Stomach smooth muscle (tissue), 2 donors: ENCODE data around the gene DLGAP5.

Experiments
- H3K27ac ChIP-seq: one replicate; pipeline ENCODE4 v1.7.0; 2013; ENCODE audit warnings: mild to moderate bottlenecking, low read length, inconsistent platforms
- H3K27me3 ChIP-seq, 2 donors: one replicate each; pipeline ENCODE4 v1.7.0; 2013; ENCODE audit warnings: low read length in 2 of 2; ENCODE audit not compliant: insufficient read depth in 2 of 2, control insufficient read depth in 1 of 2
- H3K36me3 ChIP-seq, 2 donors: one replicate each; pipeline ENCODE4 v1.7.0; 2013; ENCODE audit warnings: low read length in 2 of 2; ENCODE audit not compliant: control insufficient read depth in 2 of 2, insufficient read depth in 2 of 2
- H3K4me1 ChIP-seq: one replicate; pipeline ENCODE4 v1.7.0; 2013; ENCODE audit warnings: low read length; ENCODE audit not compliant: control insufficient read depth, insufficient read depth
- H3K4me3 ChIP-seq, 2 donors: one replicate each; pipeline ENCODE4 v1.7.0; 2013; ENCODE audit warnings: low read length in 2 of 2
- H3K9ac ChIP-seq, 2 donors: one replicate each; pipeline ENCODE4 v1.7.0; 2013; ENCODE audit warnings: low read length in 2 of 2, mild to moderate bottlenecking in 1 of 2
- H3K9me3 ChIP-seq, 2 donors: one replicate each; pipeline ENCODE4 v1.7.0; 2013; ENCODE audit warnings: low read length in 2 of 2; ENCODE audit not compliant: control insufficient read depth in 2 of 2
- donor health status: healthy.
- donor health status: Pancreatic carcinoma.

DLGAP5 gene

DNA sequence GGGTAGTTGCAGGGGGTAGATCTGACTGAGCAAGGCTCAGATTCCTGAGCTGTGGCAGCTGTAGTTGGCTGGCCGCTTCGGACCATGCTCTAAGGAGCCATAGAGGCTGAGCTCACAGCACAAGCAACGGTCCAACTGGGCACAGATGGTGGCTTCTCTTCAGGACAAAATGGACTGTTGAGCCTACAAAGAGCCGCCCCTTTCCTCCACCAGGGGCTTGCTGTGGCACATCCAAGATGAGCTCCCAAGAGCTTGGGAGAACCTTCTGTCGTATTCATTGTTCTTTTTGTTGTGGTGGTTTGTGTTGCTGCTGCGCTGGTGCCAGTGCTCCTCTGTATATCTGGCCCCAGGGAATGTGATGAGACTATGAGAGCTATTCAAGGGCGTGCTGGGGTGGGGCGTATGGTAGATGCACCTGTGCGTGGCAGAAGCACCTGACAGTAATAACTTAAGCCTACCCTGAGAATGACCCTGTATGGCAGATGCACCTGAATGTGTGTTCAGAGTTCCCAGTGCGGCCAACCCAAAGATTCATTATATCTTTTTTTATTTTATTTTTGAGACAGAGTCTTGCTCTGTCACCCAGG, 80.2 kb downstream of the DLGAP5 start:
- H3K27ac ChIP-seq: no peak overlapping the region
- H3K27me3 ChIP-seq: no peaks in the 10 kb centered on the region
- H3K9me3 ChIP-seq: no peaks in the 10 kb centered on the region
- H3K9ac ChIP-seq: no peak overlapping the region
- H3K36me3 ChIP-seq: no peaks in the 10 kb centered on the region
- H3K4me1 ChIP-seq: peaks cover 14% of the 10 kb centered on the region
- H3K4me3 ChIP-seq: no peak overlapping the region

DNA sequence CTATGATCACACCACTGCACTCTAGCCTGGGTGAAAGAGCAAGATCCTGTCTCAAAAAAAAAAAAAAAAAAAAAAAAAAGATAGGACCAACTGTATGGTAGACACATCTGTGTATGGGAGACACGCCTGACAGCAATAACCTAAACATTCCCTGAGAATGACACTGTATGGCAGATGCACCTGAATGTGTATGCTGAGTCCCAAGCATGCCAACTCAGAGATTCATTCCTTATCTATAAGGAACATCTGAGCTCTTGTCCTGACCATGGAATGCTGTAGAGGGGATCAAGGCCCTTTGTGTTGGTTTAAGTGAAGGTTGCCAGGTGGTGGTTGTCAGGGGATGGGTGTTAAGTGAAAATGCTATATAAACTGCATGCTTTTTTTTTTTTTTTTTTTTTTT, 81.5 kb downstream of the DLGAP5 start:
- peaks cover 14% of the 10 kb centered on the region for H3K4me1 ChIP-seq
- H3K4me3 ChIP-seq: no peak overlapping the region
- no peak overlapping the region for H3K9ac ChIP-seq
- H3K9me3 ChIP-seq: no peaks in the 10 kb centered on the region
- no peaks in the 10 kb centered on the region for H3K27me3 ChIP-seq
- H3K36me3 ChIP-seq: no peaks in the 10 kb centered on the region
- H3K27ac ChIP-seq: no peak overlapping the region

DNA sequence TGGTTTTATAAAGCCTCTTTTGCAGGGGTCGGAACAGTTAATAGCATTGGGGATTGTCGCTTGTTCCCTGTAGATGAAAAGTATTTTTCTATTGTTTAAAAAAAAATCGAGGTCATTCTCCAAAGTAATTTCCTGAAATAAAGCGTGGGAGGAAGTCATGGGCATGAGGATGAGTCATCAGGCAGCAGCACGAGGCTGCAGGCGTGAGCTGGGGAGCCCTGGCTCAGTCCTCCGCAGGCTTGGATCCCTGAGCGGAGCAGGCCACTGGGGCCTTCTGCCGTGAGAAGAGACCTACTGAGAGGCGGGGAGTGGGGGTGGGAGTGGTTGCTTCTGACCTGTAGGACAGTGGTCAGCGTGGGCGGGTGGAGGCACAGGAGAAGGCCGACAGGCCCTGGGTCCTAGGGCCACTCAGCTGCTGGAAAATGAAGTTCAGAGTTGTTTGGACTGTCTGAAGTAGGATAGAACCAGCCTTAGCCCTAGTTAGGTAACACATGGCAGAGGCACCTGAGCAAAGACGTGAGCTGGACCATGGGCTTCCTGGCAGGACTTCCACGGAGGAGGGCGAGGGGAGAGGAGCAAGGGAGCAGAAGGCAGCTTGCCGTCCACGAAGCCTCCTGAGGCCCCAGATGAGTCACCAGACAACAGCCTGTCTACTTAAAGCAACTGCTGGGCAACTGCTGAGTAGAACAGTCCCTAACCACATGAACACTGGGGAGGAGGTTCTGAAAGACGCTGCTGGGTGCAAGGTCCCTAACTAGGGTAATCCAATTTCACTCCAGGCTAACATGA, 83.4 kb downstream of the DLGAP5 start:
- peaks cover 4 to 5% of the 10 kb centered on the region in 2 donors for H3K9me3 ChIP-seq
- H3K4me3 ChIP-seq: peak overlapping the region; percentile 29 to 54
- H3K36me3 ChIP-seq: no peaks in the 10 kb centered on the region
- peaks cover 27% of the 10 kb centered on the region for H3K4me1 ChIP-seq
- H3K27ac ChIP-seq: peak overlapping the region; percentile 89
- H3K27me3 ChIP-seq: no peaks in the 10 kb centered on the region
- H3K9ac ChIP-seq: peak overlapping the region; percentile 65 to 69

DNA sequence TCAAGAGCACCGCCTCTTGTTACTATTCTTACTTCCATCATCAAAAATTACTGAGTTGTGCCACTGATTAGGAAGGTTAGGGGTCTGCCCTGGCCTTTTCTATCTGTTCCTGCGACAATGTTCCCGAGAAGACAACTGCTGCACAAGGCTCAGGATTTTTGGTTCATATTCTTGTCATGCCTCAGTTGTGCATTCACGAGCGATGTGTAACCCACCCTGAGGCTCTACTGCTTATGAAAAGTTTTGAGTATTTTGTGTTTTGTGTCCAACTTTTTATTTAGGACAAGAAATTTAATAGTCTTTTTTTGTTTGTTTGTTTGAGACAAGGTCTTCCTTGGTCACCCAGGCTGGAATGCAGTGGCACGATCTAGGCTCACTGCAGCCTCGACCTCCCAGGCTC, 85.4 kb downstream of the DLGAP5 start:
- Histone ChIP-seq H3K9me3 (peaks cover 4 to 5% of the 10 kb centered on the region in 2 donors), H3K36me3 (no peaks in the 10 kb centered on the region), H3K9ac (no peak overlapping the region), H3K27ac (no peak overlapping the region), H3K4me3 (no peak overlapping the region), H3K4me1 (peaks cover 40% of the 10 kb centered on the region), H3K27me3 (no peaks in the 10 kb centered on the region)

DNA sequence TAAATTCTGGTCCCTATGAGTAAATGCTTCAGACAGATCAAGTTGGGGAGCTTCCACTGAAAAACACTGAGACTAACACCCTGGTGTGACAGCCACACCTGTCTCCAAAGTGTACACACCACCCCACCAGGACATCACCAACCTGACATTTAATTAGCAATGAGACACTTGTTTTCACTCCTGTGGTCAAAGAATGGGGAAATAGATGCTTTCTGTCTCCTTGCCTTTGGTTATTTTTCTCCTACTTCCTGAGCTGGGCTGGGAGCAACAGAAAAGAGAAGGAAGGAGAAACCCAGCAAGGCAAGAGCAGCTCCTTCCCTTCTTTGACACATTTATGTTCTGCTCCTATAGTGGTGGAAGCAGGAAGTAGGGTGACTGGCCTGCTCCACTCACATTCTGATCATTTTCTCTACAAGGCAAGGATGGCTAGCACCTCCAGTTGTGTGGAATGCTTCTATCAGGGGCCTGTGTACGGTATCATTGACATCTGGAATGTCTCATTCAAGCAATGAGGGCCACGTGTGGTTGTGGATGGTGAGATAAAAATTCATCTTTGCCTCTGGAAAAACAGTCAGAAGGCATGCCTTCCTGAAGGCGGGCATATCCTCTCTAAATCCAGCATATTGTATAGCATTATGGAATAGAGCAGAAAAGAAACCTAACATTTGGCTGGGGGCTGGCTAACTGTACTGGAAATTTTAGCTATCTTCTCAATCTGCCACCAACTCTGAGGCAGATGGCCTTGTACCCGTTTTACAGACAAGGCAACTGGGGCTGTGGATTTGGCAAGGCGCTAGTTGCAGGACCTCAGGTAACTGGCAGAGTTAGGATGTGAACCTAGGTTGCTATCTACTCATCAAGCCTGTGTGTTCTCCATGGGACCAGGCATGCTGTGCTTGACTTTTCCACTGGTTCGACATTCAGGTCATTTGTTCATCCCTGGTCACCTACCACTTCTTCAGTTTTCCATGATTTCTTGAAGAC, 87.1 kb downstream of the DLGAP5 start:
- peaks cover 4 to 5% of the 10 kb centered on the region in 2 donors for H3K9me3 ChIP-seq
- peaks cover 40% of the 10 kb centered on the region for H3K4me1 ChIP-seq
- no peaks in the 10 kb centered on the region for H3K27me3 ChIP-seq
- H3K9ac ChIP-seq: no peak overlapping the region
- H3K27ac ChIP-seq: peak overlapping the region; percentile 77
- no peak overlapping the region for H3K4me3 ChIP-seq
- no peaks in the 10 kb centered on the region for H3K36me3 ChIP-seq

DNA sequence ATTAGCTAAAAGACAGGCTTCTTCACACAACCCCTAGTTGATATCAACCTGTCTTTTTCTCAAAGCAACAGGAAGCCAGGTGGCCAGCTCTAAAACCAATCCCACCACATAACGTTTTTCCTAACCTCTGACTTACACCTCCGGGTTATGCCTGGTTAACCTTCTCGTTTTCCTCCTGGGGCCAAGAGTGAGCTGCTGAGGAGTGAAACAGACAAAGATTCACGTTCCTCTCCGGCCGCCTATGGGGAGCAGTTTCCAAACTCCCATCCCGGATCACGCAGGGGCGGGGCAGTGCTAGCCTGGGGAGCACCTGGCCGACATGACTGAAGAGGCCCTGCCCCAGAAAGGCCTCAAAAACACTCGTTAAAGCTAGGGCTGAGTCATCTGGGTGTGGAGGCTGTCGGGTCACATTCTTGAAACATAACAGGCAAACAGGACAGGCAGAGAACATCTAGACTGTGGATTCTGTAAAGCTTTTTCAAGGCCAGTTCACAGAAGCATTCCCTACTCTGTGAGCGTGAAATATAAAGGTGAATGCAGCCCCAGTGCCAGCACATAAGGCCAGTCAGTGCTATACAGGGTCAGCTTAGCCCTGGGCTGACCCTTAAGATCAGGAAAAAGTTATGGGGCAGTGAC, 88.3 kb downstream of the DLGAP5 start:
- Histone ChIP-seq H3K9ac (peak overlapping the region; percentile 31 to 51), H3K4me1 (peaks cover 35% of the 10 kb centered on the region), H3K4me3 (peak overlapping the region in 1 of 2 donors; percentile 47)

DNA sequence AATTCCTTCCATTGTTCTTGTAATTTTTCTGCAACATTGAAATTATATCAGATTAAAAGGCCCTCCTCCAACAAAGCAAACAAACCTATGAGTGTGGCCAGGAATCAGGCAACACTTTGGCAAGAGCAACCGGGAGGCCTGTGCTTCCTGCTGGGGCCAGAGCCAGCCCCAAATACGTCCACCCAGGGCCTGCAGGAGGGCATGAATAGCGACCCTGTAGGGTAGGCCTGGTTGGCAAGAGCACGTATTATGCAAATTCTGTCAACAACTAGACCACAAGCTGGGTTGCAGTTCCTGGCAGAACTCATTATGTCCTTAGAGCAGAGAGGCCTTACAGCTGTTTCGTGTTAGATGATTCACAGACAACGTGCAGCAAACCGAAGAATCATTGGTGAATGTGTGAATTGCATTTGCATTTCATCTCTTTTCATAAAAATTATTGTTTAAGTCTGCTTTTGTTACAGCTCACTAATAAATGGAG, 89.2 kb downstream of the DLGAP5 start:
- Histone ChIP-seq H3K27ac (peak overlapping the region; percentile 77), H3K4me1 (peaks cover 27% of the 10 kb centered on the region), H3K27me3 (no peaks in the 10 kb centered on the region), H3K36me3 (no peaks in the 10 kb centered on the region), H3K9ac (peak overlapping the region in 1 of 2 donors; percentile 37), H3K4me3 (no peak overlapping the region), H3K9me3 (peaks cover 4 to 5% of the 10 kb centered on the region in 2 donors)

More for the DNA sequence above, 88.3 kb downstream of the DLGAP5 start:
- H3K36me3 ChIP-seq: no peaks in the 10 kb centered on the region
- no peaks in the 10 kb centered on the region for H3K27me3 ChIP-seq
- peak overlapping the region; percentile 77 for H3K27ac ChIP-seq
- H3K9me3 ChIP-seq: peaks cover 4 to 5% of the 10 kb centered on the region in 2 donors

DNA sequence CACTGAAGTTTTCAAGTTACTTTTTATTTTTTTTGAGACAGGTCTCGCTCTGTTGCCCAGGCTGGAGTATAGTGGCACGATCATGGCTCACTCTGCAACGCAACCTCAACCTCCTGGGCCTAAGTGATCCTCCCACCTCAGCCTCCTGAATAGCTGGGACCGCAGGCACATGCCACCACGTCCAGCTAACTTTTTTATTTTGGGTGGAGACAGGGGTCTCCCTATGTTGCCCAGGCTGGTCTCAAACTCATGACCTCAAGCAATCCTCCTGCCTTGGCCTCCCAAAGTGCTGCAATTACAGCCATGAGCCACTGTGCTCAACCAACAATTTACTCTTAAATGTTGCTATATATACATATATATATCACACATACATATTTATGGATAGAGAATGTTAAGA, 89.7 kb downstream of the DLGAP5 start:
- Histone ChIP-seq H3K27ac (no peak overlapping the region), H3K36me3 (no peaks in the 10 kb centered on the region), H3K9me3 (peaks cover 4 to 5% of the 10 kb centered on the region in 2 donors), H3K27me3 (no peaks in the 10 kb centered on the region), H3K9ac (no peak overlapping the region), H3K4me1 (peaks cover 27% of the 10 kb centered on the region), H3K4me3 (no peak overlapping the region)

DNA sequence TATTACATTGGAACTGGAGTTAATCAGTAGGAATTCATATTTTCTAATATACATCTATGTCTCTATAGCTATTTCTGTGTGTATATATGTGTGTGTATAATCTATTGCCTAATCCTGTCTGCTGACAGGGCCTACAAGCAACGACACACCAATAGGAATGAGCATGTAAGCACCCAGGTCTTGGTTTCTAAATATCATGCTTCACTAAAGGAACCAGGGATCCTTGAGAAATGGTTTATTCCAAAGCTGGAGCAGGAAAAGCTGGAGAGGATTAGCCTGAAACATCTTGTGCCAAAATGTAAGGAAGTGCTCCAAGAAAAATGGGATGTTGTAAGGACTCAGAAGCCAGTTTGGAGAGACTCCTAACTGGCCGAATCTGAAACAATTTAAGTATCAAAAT, 91.6 kb downstream of the DLGAP5 start:
- Histone ChIP-seq H3K9me3 (peaks cover 4 to 5% of the 10 kb centered on the region in 2 donors), H3K4me3 (no peak overlapping the region), H3K27ac (no peak overlapping the region), H3K36me3 (no peaks in the 10 kb centered on the region), H3K27me3 (no peaks in the 10 kb centered on the region), H3K4me1 (peaks cover 27% of the 10 kb centered on the region), H3K9ac (no peak overlapping the region)

DNA sequence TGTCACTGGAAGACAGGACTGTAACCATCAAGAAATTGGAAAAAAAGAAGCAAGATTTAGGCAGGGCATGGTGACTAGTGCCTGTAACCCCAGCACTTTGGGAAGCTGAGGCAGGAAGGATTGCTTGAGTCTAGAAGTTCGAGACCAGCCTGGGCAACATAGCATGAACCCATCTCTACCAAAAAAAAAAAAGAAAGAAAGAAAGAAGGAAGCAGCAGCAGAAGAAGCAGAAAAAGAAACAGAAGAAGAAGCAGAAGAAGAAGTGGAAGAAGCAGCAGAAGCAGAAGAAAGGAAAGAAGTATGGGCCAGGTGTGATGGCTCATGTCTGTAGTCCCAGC, 92.9 kb downstream of the DLGAP5 start:
- H3K4me1 ChIP-seq: peaks cover 19% of the 10 kb centered on the region
- H3K36me3 ChIP-seq: no peaks in the 10 kb centered on the region
- no peak overlapping the region for H3K9ac ChIP-seq
- no peaks in the 10 kb centered on the region for H3K27me3 ChIP-seq
- H3K27ac ChIP-seq: no peak overlapping the region
- no peak overlapping the region for H3K4me3 ChIP-seq
- no peaks in the 10 kb centered on the region for H3K9me3 ChIP-seq
